ENCODE measurements around the gene SQOR.
A peak's percentile ranks its signal among the peaks of the same experiment; 100 is the strongest.
"Not testable (repeated sequence)": the region's sequence is repeated elsewhere in the genome, so short reads cannot be mapped to it uniquely, and the experiment has no call there.

Gene SQOR

DNA sequence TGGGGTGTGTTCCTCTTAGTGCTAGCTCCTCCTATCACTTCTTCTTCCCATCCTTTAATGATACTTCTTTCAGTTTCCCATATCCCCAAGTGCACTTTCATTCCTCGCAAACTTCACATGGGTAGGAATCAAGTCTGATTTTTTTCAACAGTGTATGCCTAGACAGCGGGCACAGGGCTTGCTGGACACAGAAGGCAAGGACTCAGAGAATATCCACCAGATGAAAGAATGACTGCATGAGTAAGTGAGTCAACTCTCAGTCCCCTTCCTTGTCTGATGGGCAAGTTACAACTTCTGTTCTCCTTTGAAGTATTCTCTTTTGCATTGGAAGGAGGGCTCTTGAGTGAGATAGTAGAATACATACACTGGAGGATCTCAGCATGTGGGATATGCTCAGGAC, 3.1 kb upstream of the SQOR start:
- DNase-seq (ENCODE audit: low read depth), result no peak

DNA sequence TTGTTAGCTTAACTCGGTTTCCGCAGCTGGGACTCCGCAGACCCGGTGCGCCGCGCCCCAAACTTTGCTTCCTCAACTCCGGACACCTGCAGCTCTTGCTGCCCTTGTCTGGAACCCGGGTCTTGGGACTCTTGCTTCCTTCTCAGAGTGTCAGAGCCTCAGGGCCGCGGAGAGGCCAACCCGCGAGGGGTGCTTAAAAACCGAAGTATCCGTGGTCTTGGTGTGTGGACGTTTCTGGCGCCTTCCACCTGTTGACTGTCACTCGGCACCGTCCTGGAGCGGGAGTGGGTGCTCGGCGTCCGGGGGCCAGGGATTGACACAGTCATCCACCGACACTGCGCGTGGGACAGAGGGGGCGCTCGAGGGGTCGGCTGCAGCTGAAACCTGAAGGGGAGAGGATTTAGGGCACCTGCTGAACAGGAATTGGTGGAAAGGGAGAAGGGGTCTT, 386 bp downstream of the SQOR start:
- no peak for DNase-seq (ENCODE audit: low read depth)

DNA sequence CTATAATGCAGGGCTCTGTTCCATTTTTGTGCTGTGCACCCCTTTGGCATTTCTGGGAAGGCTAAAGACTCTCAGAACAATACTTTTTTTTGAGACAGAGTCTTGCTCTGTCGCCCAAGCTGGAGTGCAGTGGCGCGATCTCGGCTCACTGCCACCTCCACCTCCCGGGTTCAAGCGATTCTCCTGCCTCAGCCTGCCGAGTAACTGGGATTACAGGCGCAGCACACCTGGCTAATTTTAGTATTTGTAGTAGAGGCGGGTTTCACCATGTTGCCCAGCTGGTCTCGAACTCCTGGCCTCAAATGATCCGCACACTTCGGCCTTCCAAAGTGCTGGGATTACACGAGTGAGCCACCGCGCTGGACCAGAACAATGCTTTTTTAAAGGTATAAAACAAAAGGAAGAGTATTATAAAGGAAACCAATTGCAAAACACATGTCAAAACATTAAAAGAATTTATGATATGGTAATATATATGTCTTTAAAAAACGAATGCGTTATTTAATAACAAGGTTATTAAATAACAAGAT, 999 bp downstream of the SQOR start:
- no peak for DNase-seq (ENCODE audit: low read depth)

DNA sequence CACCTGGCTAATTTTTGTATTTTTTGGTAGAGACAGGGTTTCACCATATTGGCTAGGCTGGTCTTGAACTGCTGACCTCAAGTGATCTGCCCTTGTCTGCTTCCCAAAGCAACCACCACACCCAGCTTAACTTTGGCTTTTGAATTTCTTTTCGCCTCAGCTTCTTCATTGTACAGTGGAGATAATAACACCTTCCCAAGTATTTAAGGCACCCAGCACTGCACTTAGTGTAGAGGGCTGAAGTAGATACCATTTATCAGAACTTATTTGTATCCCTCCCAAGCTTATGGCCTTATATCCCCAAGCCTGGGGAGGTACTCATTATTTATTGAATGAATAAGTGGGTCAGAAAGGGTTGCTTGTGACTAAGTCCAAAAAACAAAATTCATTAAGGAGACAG, 2.3 kb downstream of the SQOR start:
- DNase-seq (ENCODE audit: low read depth), result no peak

DNA sequence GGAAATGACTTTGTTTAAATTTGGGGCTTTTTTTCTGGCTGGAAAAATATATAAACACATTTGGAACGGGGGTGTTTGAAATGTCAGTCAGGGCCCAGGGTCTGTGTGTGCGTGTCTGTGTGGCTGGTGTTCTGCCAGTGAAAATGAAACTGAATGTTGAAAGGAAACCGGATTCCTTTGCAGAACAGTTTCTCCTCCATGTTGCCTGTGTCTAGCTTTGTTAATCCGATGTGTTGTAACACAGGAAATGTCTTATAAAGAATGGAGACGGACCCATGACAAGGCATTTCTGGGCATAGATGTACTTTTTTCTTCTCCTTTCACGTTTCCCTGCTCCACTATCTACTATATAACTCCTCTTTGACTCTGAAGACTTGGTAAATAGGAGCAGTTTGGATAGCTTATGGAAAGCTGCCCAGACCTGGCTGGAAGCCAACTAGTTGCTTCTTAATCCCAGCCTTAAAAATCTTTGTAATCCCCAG, 2.8 kb downstream of the SQOR start:
- no peak for DNase-seq (ENCODE audit: low read depth)

DNA sequence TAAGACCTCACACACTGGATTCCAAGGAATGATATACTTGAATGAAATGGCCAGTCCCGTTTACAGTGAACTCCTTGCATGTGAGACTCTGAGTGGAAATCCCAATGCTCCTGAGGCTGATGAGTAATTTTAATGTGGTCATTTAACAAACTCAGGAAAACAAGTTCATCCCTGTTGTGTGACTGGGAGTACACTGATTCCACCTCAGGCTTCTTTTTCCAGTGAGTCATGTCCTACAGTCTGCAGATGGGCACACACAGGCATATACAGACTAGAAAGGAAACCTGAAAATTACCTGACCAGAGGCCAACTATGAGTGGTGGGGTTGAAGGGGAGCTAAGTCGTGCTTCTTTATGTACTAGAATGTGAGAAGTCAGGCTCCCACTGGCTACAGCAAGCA, 5.8 kb downstream of the SQOR start:
- DNase-seq (ENCODE audit: low read depth), result no peak

DNA sequence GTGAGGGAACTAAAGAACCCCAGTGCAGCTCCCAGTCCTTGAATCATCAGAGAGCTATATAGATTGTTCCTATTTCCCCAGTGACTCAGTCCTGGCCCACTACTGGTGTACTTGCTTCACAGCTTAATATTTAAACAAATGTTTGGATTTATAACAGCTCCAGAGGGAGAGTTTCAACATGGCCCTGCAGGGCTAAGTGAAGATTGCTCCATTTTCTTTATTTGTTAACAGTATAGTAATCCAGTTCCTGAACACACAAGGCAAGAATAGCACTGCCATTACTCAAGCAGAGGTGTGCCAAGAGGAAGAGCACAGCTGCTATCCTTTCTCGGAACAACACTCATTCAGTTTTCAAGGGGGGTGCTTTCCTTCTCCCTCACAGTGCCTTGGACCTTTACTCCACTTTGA, 6.5 kb downstream of the SQOR start:
- no peak for DNase-seq (ENCODE audit: low read depth)

DNA sequence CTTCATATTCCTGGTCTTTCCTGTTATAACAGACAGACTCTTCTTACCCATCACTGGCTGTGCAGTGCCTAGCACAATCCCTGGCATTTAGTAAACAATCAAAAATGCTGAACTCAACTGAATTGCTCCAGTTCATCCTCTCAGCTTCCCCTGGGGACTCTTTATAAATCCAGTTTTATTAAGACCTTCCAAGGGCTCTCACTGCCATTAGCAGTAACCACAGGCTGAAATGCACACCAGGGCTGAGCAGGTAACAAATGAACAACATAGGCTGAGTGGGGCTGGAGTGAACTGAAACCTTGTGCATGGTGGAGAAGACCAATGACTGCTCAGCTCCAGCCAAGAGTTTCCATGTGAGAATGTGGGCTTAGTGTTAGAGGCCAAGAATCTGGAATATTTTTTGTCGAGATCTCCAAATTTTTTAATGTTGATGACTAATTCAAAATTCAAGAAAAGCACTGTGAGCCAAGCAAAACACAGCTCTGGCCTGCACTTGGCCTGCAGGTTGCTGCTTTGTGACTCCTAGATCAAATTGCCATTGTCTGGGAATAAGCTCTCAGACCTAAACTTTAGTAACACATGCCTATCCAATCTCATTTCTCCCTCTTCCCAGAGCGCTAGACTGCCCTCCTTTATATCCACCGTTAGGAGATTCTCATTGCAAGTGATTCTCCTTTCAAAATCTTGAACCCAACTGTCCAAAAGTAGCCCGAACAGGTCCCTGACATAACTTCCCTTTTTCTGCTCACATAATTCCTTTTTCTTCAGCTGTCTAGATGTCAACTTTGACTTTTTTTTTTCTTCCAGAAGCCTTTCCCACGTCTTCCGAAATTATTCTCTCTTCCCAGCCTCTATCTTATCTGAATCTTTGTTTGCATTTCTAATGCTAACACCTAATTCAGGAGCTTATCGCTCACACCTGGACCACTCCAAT, 7.4 kb downstream of the SQOR start:
- peak; percentile 83 for DNase-seq (ENCODE audit: low read depth)

DNA sequence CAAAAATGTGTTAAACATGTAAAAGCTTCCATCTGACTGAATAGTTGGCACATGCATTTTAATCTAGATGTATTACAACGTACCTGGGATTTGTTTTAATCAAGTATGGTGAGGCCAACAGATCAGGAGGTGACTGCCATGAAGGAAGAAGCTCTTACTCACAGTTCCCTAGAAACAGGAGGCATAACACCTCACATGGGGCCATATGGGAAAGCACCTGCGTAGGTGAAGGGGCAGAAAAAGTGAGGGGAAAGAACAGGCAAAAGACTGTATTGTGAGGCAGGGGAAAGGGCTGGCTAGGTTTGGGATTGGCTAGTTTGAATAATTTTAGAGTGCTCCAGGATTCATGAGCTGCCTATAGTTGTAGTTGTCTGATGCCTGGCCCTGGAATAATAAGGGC, 9.6 kb downstream of the SQOR start:
- no peak for DNase-seq (ENCODE audit: low read depth)

DNA sequence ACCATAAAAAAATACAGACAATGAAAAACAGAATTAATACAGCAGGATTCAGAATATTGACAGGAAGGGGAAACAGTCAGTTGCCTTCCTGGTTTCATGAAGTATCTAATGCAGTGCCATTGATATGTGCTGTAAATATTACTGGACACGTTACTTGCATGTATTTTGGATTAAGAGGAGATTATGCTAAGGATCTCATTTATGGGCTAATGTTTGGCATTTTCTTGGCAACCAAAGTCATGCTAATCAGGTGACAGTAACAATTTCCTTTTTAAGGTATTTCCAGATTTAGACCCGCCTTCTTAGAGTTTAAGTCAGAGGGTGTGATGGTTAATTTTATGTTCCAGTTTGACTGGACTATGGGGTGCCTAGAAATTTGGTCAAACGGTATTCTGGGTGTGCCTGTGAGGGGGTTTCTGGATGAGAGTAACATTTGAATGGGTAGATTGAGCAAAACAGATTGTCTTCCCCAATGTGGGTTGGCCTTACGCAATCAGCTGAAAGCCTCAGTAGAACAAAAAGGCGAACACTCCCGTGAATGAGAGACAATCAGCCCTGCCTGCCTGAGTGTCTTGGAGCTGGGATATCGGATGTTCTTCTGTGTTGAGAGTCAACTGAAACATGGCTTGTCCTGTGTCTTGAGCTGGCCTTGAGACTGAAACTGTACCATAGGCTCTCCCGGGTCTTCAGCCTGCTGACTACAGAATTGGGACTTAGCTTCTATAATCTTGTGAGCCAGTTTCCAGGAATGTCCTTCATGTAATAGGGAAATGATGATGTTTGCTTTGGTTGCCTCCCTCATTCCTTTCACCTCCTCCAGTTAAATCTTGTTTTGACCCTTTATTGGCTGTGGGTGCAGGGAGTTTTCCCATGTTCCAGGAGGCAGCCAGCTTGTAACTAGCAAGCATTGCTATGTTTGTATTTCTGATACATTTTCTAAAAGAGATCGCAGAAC, 10.5 kb downstream of the SQOR start:
- no peak for DNase-seq (ENCODE audit: low read depth)

DNA sequence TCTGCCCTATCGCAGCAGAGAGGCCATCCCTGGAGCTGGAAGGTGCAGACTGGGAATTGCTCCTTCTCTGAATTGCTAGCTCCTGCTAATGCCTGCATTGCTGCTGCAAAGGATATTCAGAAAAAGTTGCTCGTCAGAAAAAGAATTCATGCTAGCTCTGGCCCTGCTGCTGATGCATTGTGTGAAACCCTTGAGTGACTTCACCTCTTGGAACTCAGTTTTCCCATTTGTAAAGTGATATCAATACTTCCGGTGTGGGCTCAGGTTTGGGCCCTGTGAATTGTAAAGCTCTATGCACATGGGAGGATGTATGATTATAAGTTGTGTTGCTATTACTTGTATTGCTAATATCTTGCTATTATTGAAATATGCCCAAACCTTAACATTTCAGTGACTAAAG, 11.4 kb downstream of the SQOR start:
- DNase-seq (ENCODE audit: low read depth), result no peak

DNA sequence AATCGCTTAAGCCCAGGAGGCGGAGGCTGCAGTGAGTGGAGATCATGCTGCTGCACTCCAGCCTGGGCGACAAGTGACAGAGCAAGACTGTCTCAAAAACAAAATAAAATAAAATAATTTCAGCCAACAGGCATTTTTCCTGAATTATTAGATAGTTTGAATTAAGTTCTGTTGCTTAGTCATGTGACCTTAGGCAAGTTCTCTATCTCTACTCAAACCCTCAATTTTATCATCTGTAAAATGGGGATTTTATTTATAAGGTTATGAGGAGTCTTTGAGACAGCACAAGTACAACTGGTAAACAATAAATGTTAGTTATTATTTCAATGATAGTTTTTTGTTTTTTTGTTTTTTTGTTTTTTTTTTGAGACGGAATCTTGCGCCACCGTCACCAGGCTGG, 13.0 kb downstream of the SQOR start:
- DNase-seq (ENCODE audit: low read depth), result no peak

DNA sequence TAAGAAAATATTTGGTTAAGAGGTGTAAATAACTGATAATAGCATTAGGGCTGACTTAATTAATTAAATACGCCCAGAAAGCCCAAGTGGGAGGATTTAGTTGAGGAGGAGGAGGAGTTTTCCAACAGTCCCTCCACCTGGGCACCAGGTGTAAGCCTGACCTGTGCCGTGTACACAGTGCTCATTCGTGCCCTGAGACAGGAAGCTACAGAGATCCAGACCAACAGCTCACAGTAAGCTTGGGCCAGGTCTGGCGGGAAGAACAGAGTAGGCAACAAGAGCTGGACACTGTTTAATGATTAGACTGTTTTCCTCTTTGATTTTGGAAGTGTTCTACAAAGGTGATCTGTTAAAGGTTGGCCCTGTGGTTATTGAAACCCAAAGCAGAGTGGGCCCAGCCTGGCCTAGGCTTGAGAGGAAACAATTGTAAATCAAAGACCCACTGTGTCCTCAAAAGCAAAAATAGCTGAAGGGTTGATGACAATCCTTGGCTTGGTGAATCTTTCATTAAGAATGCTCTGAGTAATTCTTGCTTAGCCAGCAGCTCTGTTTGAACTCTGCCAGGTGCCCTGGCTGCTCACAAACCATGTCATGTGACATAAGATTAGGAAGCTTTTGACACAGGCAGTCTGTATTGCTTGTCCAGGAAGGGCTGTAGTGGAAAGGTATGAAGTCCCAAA, 13.8 kb downstream of the SQOR start:
- no peak for DNase-seq (ENCODE audit: low read depth)

DNA sequence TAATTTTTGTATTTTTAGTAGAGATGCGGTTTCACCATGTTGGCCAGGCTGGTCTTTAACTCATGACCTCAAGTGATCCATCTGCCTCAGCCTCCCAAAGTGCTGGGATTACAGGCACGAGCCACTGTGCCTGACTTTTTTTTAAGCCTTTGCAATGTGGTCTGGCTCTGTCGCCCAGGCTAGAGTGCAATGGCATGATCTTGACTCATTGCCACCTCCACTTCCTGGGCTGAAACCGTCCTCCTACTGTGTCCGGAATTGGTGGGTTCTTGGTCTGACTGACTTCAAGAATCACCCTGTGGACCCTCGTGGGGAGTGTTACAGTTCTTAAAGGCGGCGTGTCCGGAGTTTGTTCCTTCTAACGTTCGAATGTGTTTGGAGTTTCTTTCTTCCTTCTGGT, 15.2 kb downstream of the SQOR start:
- not testable (repeated sequence) for DNase-seq (ENCODE audit: low read depth)

DNA sequence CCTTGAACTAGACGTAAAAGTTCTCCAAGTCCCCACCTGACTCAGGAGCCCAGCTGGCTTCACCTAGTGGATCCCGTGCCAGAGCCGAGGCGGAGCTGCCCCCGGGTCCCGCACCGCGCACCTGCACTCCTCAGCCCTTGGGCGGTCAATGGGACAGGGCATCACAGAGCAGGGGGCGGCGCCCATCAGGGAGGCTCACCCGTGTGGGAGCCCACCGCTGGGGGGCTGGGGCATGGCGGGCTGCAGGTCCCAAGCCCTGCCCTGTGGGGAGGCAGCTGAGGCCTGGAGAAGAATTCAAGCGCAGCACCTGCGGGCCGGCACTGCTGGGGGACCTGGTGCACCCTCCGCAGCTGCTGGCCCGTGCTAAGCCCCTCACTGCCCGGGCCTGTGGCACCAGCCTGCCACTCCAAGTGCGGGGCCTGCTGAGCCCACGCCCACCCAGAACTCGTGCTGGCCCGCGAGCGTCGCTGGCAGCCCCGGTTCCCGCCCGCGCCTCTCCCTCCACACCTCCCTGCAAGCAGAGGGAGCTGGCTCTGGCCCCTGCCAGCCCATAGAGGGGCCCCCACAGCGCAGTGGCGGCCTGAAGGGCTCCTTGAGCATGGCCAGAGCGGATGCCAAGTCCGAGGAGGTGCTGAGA, 16.2 kb downstream of the SQOR start:
- DNase-seq (ENCODE audit: low read depth), result no peak

DNA sequence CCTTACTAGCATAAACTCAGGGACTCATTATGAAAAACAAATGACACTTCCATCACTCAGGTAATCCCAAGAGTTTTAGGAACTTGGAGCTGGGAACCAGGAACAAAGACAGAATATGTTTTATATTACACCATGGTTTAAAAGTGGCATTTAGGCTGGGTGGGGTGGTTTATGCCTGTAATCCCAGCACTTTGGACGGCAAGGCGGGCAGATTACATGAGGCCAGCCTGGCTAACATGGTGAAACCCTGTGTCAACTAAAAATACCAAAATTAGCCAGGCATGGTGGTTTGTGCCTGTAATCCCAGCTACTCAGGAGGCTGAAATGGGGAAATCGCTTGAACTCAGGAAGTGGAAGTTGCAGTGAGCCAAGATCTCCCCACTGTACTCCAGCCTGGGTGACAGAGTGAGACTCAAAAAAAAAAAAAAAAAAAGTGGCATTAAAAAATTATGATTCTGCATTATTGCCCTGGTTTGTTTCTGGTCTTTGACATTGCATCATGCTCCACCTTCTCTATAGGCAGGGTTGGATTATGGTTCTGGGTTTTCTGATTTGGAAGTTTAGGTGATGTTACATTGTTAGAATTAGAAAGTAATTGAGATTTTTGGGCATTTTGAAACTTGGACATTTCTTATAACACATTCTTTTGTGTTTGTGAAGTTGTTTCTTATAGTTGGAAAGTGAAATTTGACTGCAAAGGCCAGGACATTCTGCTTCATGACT, 19.0 kb downstream of the SQOR start:
- DNase-seq (ENCODE audit: low read depth), result no peak

DNA sequence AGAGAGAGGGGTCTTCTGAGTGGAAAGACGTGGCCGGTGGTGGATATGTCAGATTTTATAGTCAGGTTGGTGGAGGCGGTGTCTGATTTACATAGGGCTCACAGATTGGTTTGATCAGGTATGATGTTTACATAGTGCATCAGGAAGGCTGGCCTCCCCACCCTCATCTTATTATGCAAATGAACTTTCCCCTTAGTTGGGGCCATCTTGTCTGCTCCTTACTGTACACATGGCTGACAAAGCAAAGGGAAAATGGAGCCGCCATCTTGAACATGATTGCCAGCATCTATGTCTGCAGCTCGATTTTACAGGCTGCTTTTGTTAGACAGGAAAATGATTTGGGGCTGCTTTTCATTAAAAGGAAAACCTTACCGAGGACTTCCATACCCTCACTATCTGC, 19.9 kb downstream of the SQOR start:
- DNase-seq (ENCODE audit: low read depth), result no peak

DNA sequence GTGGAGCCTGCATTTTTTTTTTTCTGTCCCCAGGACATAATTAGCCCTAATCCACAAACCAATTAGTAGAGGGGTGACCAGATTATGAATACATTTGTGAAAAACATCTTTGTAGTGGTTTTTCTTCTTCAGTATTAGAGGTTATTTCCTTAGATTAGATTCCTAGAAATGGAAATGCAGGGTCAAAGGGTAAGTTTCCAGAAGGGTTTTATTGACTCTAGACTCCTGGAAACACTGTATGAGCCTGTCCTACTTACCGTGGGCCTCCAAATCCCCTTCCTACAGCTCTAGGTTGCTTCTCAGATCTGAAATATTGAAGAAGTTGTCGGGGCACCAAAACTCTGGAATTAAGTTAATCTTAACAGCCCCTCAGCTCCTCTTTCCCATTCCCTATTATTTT, 22.4 kb downstream of the SQOR start:
- DNase-seq (ENCODE audit: low read depth), result no peak

DNA sequence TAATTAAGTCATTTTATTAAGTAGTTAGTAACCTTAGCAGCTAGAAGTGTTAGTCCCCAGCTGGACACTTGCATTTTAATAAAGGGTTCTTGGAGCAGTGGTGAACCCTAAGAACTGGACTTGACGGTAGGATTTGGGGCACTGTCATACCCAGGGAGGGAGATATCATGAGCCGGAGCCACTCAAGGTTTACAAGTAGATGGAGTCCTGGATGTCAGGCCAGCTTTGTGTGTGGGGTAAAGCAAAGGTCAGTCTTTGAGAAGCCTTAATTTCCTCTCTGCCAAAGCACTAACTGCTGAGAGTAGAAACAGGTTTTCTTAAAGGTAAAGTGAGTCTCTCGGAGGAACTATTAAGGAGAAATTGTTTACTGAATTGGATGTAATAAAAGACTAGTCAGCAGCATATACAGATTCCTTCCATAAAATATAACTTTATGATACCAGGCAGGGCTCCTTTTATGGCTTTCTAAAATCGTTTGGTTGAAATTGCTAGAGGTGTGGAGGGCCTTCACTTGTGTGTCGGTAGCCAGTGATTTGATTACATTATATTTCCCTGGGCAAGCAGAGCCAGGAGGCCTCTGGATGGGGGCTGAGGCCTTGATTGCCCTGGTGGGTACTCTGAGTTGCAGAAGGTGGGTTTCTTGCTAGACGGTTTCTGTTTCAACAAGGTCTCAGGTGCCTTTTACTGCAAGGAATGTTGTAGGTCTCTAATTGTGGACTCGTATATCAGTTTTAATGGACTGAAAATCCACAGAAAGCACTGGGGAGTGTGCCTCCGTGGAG, 23.1 kb downstream of the SQOR start:
- DNase-seq (ENCODE audit: low read depth), result no peak

All from HS-27A (cell line).